ENCODE measurements around the gene OR52A1.
"Not testable (repeated sequence)": the region's sequence is repeated elsewhere in the genome, so short reads cannot be mapped to it uniquely, and the experiment has no call there.

OR52A1 gene

DNA sequence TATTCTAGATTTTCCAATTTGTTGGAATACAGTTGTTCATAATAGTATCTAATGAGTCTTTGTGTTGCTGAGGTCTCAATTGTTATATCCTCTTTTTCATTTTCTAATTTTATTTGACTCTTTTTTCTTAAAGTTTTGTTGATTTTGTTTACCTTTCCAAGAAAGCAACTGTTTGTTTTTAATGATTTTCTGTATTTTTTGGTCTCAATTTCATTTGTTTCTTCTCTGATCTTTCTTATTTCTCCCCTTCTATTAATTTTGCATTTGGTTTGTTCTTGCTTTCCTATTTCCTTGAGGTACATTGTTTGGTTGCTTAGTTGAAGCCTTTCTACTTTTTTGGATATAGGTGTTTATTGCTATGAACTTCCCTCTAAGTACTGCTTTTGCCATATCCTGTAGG lies 5.2 kb upstream of the OR52A1 start:
- TF ChIP-seq, protein P1, sequence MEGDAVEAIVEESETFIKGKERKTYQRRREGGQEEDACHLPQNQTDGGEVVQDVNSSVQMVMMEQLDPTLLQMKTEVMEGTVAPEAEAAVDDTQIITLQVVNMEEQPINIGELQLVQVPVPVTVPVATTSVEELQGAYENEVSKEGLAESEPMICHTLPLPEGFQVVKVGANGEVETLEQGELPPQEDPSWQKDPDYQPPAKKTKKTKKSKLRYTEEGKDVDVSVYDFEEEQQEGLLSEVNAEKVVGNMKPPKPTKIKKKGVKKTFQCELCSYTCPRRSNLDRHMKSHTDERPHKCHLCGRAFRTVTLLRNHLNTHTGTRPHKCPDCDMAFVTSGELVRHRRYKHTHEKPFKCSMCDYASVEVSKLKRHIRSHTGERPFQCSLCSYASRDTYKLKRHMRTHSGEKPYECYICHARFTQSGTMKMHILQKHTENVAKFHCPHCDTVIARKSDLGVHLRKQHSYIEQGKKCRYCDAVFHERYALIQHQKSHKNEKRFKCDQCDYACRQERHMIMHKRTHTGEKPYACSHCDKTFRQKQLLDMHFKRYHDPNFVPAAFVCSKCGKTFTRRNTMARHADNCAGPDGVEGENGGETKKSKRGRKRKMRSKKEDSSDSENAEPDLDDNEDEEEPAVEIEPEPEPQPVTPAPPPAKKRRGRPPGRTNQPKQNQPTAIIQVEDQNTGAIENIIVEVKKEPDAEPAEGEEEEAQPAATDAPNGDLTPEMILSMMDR (IDR thresholded peaks at IDR 0.05; ENCODE audit: low read depth, low read length) = no peak
- H3K4me3 ChIP-seq (ENCODE audit: low read depth, low read length) = no peak overlapping the region
- DNase-seq (ENCODE audit: low read depth, low spot score) = no peak
- in situ Hi-C loops (cut with HindIII; ENCODE audit: low sequenced_read_pairs) = no loop called here

DNA sequence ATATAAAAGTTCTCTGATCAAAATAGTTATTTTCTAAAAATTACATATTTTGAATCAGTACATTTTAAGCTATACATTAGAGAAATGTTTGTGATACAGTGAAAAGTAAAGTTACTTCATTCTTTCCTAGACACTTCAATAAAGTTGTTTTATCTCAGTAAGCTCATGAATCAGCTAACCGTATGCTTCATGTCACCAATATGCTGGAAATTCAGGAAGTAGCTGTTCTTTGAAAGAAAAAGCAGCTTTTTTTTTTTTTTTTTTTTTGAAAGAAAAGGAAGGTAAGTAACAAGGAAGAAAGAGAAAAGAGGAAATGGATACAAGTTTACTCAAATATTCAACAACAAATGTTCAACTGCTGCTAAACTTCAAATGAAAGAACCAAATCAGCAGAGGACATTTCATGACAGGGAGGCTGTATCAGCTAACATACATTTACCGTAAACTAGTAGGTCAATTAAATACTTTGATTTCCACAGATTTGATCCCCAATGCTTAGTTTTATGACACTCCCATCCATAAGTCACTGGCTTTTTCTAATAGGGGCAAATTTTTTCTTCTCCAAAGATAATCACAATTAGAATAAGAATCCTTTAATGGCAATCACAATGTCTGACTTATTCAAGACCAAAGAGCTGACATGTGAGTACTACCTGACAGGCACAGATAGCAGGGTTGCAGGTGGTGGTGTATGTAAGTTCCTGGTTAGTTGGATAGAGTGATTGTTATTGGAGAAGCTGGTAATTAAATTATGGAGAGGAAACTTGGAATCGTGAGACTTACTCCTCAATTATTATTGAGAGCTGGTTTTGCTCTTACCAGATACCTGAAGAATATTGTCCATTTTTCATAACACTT lies 754 bp downstream of the OR52A1 start:
- no peak for DNase-seq (ENCODE audit: low read depth, low spot score)
- in situ Hi-C loops (cut with HindIII; ENCODE audit: low sequenced_read_pairs) = no loop called here
- no peak overlapping the region for H3K4me3 ChIP-seq (ENCODE audit: low read depth, low read length)
- TF ChIP-seq, protein P1 (IDR thresholded peaks at IDR 0.05; ENCODE audit: low read depth, low read length) = no peak

DNA sequence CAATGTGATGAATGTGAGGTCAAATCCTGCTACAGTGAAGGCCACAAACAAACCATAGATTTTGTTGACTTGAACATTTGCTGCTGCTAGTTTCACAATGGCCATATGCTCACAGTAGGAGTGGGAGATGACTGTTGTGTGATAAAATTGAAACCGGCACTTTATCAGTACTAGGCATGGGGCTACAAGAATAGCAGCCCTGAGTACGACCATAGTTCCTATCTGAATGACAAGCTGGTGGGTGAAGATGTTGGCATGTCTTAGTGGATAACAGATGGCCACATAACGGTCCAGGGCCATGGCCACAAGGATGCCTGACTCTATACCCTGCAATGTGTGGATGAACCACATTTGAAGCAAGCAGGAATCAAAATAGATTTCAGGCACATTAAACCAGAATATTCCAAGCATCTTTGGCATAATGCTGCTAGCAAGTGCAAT lies 2.8 kb downstream of the OR52A1 start:
- in situ Hi-C loops (cut with HindIII; ENCODE audit: low sequenced_read_pairs) = no loop called here

DNA sequence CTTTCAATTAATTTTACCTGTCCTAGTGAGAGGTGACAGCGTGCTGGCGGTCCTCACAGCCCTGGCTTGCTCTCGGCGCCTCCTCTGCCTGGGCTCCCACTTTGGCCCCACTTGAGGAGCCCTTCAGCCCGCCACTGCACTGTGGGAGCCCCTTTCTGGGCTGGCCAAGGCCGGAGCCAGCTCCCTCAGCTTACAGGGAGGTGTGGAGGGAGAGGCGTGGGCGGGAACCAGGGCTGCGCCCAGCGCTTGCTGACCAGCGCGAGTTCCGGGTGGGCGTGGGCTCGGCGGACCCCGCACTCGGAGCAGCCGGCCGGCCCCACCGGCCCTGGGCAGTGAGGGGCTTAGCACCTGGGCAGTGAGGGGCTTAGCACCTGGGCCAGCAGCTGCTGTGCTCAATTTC lies 10.4 kb downstream of the OR52A1 start:
- DNase-seq (ENCODE audit: low read depth, low spot score); H3K4me3 ChIP-seq (ENCODE audit: low read depth, low read length); in situ Hi-C loops (cut with HindIII; ENCODE audit: low sequenced_read_pairs): not testable (repeated sequence)

More for the DNA sequence above, 2.8 kb downstream of the OR52A1 start:
- no peak for DNase-seq (ENCODE audit: low read depth, low spot score)
- TF ChIP-seq, protein P1 (IDR thresholded peaks at IDR 0.05; ENCODE audit: low read depth, low read length) = no peak
- H3K4me3 ChIP-seq (ENCODE audit: low read depth, low read length) = no peak overlapping the region

DNA sequence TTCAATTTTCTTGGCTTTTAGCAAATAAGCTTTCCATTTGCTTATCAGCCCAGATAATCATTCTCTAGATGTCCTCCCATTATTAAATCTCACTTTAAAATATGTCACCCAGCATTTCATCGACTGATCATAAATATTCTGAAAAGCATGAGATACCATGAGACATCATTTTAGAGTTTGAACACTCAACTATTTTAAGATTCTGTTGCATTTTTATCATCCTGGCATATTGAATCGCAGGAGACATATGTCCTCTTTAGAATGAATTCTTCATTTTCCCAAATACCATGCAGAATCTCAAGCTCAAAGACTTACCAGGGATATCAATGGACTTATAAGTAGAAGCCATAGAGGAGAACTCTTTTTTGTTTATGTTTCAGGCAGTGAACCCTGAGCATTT lies 16.6 kb downstream of the OR52A1 start, which contains the start of gene OR52A5:
OR52A5 (minus strand) TSS at position 361 of the 400 bp plus-strand sequence. CDS start 5,714 bp downstream, outside the sequence.
- H3K4me3 ChIP-seq (ENCODE audit: low read depth, low read length) = no peak within 1 kb of the TSS
- TF ChIP-seq, protein P1 (IDR thresholded peaks at IDR 0.05; ENCODE audit: low read depth, low read length) = no peak
- no peak for DNase-seq (ENCODE audit: low read depth, low spot score)
- in situ Hi-C loops (cut with HindIII; ENCODE audit: low sequenced_read_pairs) = no loop called here

DNA sequence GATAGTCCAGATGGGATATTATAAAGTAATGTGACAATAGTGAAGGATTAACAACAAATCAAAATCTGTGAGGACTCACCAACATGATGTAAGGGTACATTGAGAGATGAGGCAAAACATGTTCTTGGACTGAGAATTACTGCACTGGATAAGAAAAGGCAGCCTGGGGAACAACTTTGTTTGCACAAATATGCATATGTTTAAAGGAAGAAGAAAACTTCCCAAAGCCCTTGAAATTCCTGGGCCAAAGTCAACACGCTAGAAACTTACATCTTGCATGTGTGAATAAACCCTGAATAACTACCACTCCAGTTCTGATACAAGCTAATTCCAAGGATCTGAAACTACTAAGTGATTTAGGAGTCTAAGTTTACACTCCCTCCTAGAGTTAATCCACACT lies 17.5 kb downstream of the OR52A1 start:
- H3K4me3 ChIP-seq (ENCODE audit: low read depth, low read length) = no peak overlapping the region
- in situ Hi-C loops (cut with HindIII; ENCODE audit: low sequenced_read_pairs) = no loop called here
- TF ChIP-seq, protein P1 (IDR thresholded peaks at IDR 0.05; ENCODE audit: low read depth, low read length) = no peak
- no peak for DNase-seq (ENCODE audit: low read depth, low spot score)

DNA sequence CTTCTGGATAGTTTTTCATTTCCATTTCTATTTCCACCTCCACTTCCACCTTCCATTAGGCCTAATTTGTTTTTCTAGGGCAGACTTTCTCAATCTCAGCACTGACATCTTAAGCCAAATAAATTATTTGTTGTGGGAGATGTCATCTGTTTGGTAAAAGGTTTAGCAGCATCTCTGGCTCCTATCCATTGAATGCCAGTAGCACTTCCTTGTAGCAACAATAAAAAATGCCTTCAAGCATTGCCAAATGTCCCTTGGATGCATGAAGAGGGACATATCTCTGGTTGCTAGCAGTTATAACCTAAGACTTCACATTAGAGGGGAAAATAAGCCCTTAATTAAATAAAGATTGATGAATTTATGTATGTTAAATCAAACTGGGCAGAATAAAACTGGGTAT lies 18.3 kb downstream of the OR52A1 start:
- TF ChIP-seq, protein P1 (IDR thresholded peaks at IDR 0.05; ENCODE audit: low read depth, low read length) = no peak
- in situ Hi-C loops (cut with HindIII; ENCODE audit: low sequenced_read_pairs) = no loop called here
- DNase-seq (ENCODE audit: low read depth, low spot score) = no peak
- no peak overlapping the region for H3K4me3 ChIP-seq (ENCODE audit: low read depth, low read length)
